HCEC 1CT (cell line): ENCODE results near the gene CALHM3.
A peak's percentile ranks its signal among the peaks of the same experiment; 100 is the strongest.
"Not testable (repeated sequence)": the region's sequence is repeated elsewhere in the genome, so short reads cannot be mapped to it uniquely, and the experiment has no call there.

Experiments used
- DNase-seq: peaks from one replicate; pipeline ENCODE4 v3.0.0-alpha.2; 2017

Gene CALHM3

GRCh38 chr10:103501186-103501585, 22.1 kb upstream of the CALHM3 start:
- DNase-seq, result no peak

- DNase-seq, result no peak
Observed at GRCh38 chr10:103500481-103500880, 21.4 kb upstream of the CALHM3 start.

DNA sequence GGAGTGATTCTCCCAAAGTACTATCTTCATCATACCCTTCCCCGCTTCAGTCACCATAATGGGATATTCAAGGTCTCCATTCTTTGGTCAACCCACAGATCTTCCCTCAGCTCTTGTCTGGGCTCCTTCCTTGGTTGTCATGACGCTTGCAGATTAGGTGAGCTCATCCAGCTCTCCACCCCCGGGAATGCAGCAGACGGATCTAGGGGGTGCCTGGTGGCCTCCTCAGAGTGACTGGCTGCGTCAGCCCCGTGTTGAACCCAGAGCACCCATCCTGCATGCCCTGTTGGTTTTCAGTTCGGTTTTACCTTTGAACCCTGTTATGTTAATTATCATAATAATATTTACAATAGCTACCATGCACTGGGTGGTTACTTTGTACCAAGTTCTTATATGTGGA, 20.8 kb upstream of the CALHM3 start:
- DNase-seq, result no peak

DNA sequence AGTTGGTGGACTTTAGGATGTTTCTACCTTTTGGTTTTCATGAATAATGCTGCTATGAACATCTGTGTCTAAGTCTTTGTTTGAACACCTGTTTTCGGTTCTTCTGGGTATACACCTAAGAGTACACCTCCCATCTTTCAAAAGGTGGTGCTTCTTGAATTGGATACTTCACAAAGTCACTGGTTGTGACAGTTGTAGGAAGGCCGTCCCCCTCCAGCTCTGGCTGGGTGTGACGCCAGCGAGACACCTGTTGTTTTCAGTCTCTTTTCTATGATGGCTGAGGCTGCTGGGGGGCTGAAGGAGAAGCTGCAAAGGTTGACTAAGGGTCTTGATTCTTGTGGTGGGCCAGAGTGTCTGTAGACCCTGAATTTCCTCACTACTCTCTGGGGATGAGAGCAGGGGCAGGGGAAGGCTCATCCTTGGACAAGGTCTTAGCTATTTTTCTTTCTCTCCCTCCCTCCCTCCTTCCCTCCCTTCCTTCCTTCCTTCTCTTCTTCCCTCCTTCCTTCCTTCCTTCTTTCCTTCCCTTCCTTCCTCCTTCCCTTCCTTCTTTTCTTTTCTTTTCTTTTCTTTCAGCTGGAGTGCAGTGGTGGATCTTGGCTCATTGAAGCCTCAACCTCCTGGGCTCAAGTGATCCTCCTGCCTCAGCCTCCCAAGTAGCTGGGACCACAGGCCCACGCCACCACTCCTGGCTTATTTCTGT, 20.0 kb upstream of the CALHM3 start:
- DNase-seq, result no peak

DNA sequence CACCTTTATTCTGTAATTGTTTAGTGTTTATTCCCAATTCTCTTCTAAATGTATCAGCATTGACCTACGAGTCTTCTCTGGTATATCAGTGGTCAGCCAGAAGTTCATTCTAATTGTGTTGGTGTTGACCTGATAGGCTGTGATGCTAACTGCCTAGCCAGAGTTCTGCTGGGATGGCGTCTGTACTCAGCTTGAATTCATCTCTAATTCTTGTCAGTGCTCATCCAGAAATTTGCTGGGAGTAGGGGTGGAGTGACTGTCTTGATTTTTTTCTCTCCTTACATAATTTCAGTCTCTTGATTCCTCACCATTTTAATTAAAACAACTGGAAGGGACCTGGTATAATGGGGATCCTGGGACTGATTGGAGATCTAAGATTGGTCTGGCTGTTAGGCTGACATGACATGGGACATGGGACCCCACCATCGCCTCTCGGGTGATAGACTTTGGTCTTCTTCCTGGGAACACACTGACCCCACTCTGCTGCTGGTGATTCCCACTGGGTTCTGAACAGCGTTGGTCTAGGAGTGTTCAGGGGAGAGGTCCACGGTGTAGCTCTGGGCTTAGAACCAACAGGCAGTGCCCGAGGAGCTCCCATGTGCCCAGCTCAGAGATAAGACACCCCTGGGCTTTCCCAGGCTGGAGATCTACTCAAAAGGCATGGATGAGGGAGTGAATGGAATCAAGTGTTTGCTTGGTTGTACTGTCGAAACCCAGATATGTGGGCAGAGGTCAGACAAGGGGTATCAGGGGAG, 18.3 kb upstream of the CALHM3 start:
- no peak for DNase-seq

DNA sequence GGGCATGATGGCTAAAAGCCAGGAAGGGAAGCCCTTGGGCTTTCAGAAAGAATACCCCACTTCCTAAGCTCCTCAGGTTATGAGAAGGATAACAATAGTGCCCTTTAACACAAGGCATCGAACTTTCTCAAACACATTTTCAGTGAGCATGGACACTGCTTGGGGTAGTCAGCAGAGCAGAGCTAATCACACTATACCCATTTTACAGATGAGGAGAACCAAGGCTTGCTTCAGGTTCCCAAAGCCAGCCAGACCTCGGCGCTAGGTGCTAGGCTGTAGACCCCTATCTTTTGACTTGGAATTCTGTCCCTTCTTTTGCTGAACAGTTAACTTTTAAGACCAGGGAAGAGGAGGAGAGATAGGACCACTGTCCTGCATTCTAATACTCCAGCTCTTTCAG, 16.3 kb upstream of the CALHM3 start:
- DNase-seq, result no peak

- no peak for DNase-seq
Observed at GRCh38 chr10:103493916-103494877, 15.2 kb upstream of the CALHM3 start.

GRCh38 chr10:103493362-103493915, 14.4 kb upstream of the CALHM3 start, which contains the start of gene NEURL1:
NEURL1 (plus strand) TSS chr10:103493705; CDS start chr10:103494388, 683 bp downstream.
- DNase-seq, result no peak

DNA sequence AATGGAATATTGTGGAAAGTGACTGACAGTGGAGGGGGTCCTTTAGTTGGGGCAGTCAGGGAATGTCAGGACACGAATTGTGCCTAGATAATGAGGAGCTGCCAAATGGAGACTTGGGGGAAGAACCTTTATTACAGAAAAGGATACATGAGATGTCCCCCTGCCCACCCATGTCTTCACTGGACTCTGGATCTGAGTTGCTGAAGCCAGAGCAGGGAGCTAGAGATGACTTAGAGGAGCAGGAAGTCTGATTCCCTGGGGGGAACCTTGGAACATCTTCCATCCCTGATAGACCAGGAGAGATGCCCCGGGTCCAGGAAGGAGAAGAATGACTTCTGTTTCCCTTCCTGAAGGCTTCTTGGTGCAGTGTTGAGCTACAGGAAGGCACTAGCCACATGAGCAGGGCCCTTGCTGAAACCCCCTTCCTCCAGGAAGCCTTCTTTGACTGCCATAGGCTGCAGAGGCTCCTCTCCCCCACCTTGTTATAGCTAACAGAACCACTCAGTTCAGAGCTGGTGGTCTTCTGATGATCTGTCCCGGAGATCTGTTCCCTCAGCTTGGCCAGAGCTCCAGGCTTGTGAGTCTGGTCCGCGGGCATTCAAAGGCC, 13.7 kb upstream of the CALHM3 start:
- no peak for DNase-seq

GRCh38 chr10:103491729-103492364, 12.8 kb upstream of the CALHM3 start:
- DNase-seq, result peak; percentile 95

- no peak for DNase-seq
Observed at GRCh38 chr10:103490986-103491314, 11.9 kb upstream of the CALHM3 start.

GRCh38 chr10:103487410-103487708, 8.3 kb upstream of the CALHM3 start:
- no peak for DNase-seq

- not testable (repeated sequence) for DNase-seq
Observed at GRCh38 chr10:103486635-103487409, 7.8 kb upstream of the CALHM3 start.

DNA sequence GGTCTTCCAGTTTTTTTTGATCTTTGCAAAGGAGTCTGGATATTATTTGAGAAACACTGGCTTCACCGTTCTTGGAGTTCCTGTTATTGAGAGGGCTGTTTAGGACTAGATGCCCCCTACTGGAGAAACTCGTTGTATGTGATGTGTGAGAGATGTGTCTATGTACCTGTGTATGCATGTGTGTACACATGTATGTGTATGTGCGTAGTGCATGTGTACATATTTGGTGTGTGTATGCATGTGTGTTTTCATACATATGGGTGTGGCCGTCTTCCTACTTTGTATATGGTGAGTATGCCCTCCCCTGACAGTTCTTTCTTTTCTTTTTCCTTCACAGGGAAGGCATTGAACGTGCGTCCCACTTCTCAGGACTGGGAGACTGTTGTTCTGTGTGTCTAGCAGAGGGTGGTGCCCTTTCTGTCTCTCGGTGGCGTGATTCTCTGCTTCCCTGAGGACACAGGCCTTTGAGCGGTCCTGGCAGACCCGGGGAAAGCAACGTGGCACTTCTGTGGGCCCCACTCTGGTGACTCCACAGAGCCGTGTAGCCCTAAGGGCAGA, 3.0 kb upstream of the CALHM3 start:
- DNase-seq, result peak; percentile 64

DNA sequence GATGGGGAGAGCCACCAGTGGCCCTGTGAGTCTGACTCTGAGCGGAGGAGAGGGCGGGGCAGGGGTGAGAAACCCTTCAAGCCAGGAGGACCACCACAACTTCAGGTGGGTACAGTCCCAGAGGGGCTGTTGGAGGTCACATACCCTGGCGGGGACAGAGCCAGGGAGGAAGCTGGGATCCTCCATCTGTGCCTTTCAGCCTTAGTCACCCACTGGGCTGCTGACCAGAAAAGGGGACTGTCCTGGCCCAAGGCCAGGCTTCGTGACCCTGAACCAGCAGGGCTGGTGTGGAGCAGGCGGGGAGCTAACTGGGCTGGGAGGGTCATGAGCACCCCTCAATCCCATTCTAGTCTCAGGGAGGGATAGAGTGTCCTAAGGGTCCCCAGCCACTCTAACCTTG, 1.5 kb upstream of the CALHM3 start:
- peak; percentile 41 for DNase-seq

DNA sequence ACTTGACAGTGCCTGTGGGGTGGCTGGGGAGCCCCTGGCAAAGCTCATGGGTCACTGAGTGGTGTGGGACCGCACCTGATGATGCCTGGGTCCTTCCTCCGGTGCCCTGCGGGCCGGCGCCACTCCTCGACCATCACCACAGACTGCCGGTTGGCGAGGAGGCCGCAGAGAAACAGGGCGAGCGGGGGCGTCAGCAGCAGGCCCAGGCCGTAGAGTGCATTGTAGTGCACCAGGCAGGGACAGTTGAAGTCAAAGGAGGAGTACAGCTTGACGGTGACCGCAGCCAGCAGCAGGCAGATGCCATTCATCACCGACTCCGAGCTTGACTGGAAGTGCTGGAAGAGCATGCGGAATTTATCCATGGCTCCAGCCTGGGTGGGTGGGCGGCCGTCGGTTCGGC, 369 bp downstream of the CALHM3 start:
- DNase-seq, result no peak

GRCh38 chr10:103476046-103476768, 2.8 kb downstream of the CALHM3 start:
- DNase-seq, result no peak

DNA sequence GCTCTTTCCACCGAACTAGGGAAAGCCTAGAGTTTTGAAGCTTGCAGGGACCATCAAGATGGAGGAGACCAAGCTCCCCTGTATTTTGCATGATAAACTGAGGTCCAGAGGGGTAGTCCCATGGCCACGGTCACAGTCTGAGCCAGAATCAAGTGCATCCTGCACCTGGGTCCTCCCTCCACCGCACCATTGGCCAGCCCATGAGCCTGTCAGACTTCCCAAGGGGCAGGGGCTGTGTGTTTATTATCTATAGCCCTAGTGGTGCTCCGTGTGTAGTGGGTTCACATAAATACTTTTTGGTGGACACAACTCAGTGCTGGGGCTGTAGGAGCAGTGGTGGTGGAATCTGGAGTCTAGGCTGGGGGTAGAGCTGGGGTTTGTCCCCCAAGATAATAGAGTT, 3.6 kb downstream of the CALHM3 start:
- no peak for DNase-seq

- DNase-seq, result no peak
Observed at GRCh38 chr10:103474077-103474476, 5.0 kb downstream of the CALHM3 start.

DNA sequence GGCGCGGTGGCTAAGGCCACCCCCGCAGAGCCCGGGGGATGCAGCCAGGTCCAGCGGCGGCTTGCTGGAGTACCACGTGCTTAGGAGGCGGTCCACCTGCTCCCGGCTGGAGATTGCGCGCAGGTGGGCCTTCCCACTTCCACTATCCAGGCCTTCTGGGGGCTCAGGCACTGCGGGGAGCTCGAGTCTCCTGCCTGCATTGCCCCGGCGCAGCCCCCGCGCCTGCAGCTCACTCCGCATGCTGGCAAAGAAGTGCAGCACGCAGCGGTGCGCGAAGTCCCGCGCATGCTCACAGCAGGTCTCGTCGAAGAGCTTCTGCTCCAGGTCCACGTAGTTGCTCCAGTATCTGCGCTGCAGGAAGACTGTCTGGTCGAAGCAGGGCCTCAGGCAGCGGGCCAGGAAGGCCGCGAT, 5.8 kb downstream of the CALHM3 start:
- DNase-seq, result no peak
